ENCODE data around the gene MPV17L2. TPM values are rescaled to one million over a fixed set of nuclear protein-coding genes. Genes with fewer than 3 reads are reported as not detected.

The MPV17L2 gene
- total RNA-seq, 1 experiment from 2014 or later: 13.3 TPM

DNA sequence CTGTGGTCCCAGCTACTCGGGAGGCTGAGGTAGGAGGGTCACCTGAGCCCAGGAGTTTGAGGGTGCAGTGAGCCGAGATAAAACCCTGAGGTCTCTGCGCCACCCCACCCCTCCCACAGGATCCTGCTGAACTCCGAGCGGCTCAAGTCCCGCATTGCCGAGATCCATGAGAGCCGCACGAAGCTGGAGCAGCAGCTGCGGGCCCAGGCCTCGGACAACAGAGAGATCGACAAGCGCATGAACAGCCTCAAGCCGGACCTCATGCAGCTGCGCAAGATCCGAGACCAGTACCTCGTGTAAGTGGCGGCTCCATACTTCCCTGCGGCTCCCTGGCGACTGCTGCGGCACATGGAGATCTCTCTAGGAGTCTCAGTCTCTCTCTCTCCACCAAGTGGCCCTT is 26.0 kb upstream of the MPV17L2 start:
- Histone ChIP-seq H3K27me3 (ENCODE audit: control insufficient read depth, insufficient read depth, low read length) (no peaks in the 10 kb centered on the region), H3K4me1 (ENCODE audit: control insufficient read depth, insufficient read depth, low read length) (no peaks in the 10 kb centered on the region), H3K36me3 (ENCODE audit: control insufficient read depth, insufficient read depth, low read length) (no peaks in the 10 kb centered on the region; the same call in 1 of the 2 replicates), H3K4me3 (ENCODE audit: low read depth in 2 of 2, low read length in 2 of 2) (no peak overlapping the region), H3K27ac (ENCODE audit: low read length) (no peak overlapping the region), H3K9me3 (ENCODE audit: control insufficient read depth, insufficient read depth, low read depth, low read length) (no peaks in the 10 kb centered on the region)
- CTCF ChIA-PET: interaction anchor here (1.1 kb wide), 1 partner anchor 56 kb away, joined by 3 read pairs; no protein-coding TSS in a partner anchor
- ATAC-seq (no peak), DNase-seq (ENCODE audit: low read depth, low spot score) (no peak)
- in situ Hi-C loops (cut with HindIII; ENCODE audit: low pct_unique_long_range_greater_than_20kb, low sequenced_read_pairs) (no loop called here), intact Hi-C loops (cut with micrococcal nuclease; ENCODE audit: unreplicated experiment) (loop anchor here (10.0 kb wide), 1 partner anchor 52 kb away; no protein-coding TSS in a partner anchor)
- no TSS peak for BruUV-seq (replicated peaks)
- POLR2A ChIA-PET: interaction anchor here (0.7 kb wide), 1 partner anchor 22 kb away, joined by 6 read pairs; no protein-coding TSS in a partner anchor
- TF ChIP-seq TCF7L2 (IDR thresholded peaks at IDR 0.05; ENCODE audit: low read depth, low read length): no peak
- TF ChIP-seq, protein P1, sequence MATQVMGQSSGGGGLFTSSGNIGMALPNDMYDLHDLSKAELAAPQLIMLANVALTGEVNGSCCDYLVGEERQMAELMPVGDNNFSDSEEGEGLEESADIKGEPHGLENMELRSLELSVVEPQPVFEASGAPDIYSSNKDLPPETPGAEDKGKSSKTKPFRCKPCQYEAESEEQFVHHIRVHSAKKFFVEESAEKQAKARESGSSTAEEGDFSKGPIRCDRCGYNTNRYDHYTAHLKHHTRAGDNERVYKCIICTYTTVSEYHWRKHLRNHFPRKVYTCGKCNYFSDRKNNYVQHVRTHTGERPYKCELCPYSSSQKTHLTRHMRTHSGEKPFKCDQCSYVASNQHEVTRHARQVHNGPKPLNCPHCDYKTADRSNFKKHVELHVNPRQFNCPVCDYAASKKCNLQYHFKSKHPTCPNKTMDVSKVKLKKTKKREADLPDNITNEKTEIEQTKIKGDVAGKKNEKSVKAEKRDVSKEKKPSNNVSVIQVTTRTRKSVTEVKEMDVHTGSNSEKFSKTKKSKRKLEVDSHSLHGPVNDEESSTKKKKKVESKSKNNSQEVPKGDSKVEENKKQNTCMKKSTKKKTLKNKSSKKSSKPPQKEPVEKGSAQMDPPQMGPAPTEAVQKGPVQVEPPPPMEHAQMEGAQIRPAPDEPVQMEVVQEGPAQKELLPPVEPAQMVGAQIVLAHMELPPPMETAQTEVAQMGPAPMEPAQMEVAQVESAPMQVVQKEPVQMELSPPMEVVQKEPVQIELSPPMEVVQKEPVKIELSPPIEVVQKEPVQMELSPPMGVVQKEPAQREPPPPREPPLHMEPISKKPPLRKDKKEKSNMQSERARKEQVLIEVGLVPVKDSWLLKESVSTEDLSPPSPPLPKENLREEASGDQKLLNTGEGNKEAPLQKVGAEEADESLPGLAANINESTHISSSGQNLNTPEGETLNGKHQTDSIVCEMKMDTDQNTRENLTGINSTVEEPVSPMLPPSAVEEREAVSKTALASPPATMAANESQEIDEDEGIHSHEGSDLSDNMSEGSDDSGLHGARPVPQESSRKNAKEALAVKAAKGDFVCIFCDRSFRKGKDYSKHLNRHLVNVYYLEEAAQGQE (IDR thresholded peaks at IDR 0.05; ENCODE audit: insufficient read depth in 1 of 2, low read depth in 2 of 2, low read length in 1 of 2): no peak
- no peak for TF ChIP-seq SIN3A (IDR thresholded peaks at IDR 0.05; ENCODE audit: borderline replicate concordance, insufficient read depth, low read depth, low read length)
- no peak for TF ChIP-seq POLR2AphosphoS5 (IDR thresholded peaks at IDR 0.05; ENCODE audit: low read depth, low read length)
- TF ChIP-seq CTCF (IDR thresholded peaks at IDR 0.05): no peak

GRCh38 chr19:18167975-18168645 is 24.9 kb upstream of the MPV17L2 start:
- H3K4me3 ChIP-seq (ENCODE audit: low read depth in 2 of 2, low read length in 2 of 2): no peak overlapping the region
- intact Hi-C loops (cut with micrococcal nuclease; ENCODE audit: unreplicated experiment) (loop anchor here (10.0 kb wide), 1 partner anchor 53 kb away; no protein-coding TSS in a partner anchor), in situ Hi-C loops (cut with HindIII; ENCODE audit: low pct_unique_long_range_greater_than_20kb, low sequenced_read_pairs) (no loop called here)
- CTCF ChIA-PET: interaction anchor here (0.8 to 1.1 kb wide), 2 partner anchors 55 to 57 kb away, joined by 3 read pairs; no protein-coding TSS in a partner anchor
- no peaks in the 10 kb centered on the region for H3K9me3 ChIP-seq (ENCODE audit: control insufficient read depth, insufficient read depth, low read depth, low read length)
- H3K4me1 ChIP-seq (ENCODE audit: control insufficient read depth, insufficient read depth, low read length): no peaks in the 10 kb centered on the region; the same call in 1 of the 2 replicates
- no peaks in the 10 kb centered on the region; the same call in 1 of the 2 replicates for H3K36me3 ChIP-seq (ENCODE audit: control insufficient read depth, insufficient read depth, low read length)
- ATAC-seq (peak; percentile 85), DNase-seq (ENCODE audit: low read depth, low spot score) (no peak)
- POLR2A ChIA-PET: no interaction called here
- H3K27me3 ChIP-seq (ENCODE audit: control insufficient read depth, insufficient read depth, low read length): no peaks in the 10 kb centered on the region
- H3K27ac ChIP-seq (ENCODE audit: low read length): no peak overlapping the region
- BruUV-seq (replicated peaks): no TSS peak
- TF ChIP-seq, protein P1 (IDR thresholded peaks at IDR 0.05; ENCODE audit: insufficient read depth in 1 of 2, low read depth in 2 of 2, low read length in 1 of 2): no peak
- no peak for TF ChIP-seq SIN3A (IDR thresholded peaks at IDR 0.05; ENCODE audit: borderline replicate concordance, insufficient read depth, low read depth, low read length)
- peak; percentile 83 for TF ChIP-seq CTCF (IDR thresholded peaks at IDR 0.05)
- no peak for TF ChIP-seq TCF7L2 (IDR thresholded peaks at IDR 0.05; ENCODE audit: low read depth, low read length)
- TF ChIP-seq POLR2AphosphoS5 (IDR thresholded peaks at IDR 0.05; ENCODE audit: low read depth, low read length): no peak
